Caco-2 (cell line): ENCODE measurements around the gene MYO6. TPM values are rescaled to one million over a fixed set of nuclear protein-coding genes. Genes with fewer than 3 reads are reported as not detected.

Experiments
- BruUV-seq: library from RNA; stranded (reverse); fragments of 400-500 nt; replicated peaks from 2 replicates; lab custom pipeline; 2021; lab: Mats Ljungman, UMichigan
- CTCF ChIA-PET: fragments of 300-600 bp; sonication (Branson Sonifier 250); formaldehyde crosslinking; loops from one replicate; lab custom pipeline; 2022; ENCODE audit warnings: antibody characterized with exemption; lab: Charles Lee
- POLR2A ChIA-PET: fragments of 300-600 bp; sonication (Branson Sonifier 250); formaldehyde crosslinking; loops from one replicate; lab custom pipeline; 2022; ENCODE audit warnings: antibody characterized with exemption; lab: Charles Lee
- DNase-seq, 2 experiments: peaks; one replicate each; pipeline versions ENCODE4 v3.0.0 to v3.0.0-alpha.2; 2020 to 2022
- H3K27me3 ChIP-seq: replicated peaks from 2 replicates; pipeline ENCODE4 v1.6.0; 2011; ENCODE audit warnings: low read length; ENCODE audit not compliant: control insufficient read depth, insufficient read depth
- H3K36me3 ChIP-seq: 2 replicates; pipeline ENCODE4 v1.5.1; 2011; ENCODE audit warnings: low read length; ENCODE audit not compliant: control insufficient read depth, insufficient read depth
- H3K4me1 ChIP-seq: fragments of 250-450 bp; sonication (Bioruptor Pico); 2 replicates; pipeline ENCODE4 v1.5.1; 2020; ENCODE audit warnings: mild to moderate bottlenecking
- H3K4me3 ChIP-seq: 2 replicates; pipeline ENCODE4 v1.5.1; 2011; ENCODE audit warnings: low read depth, mild to moderate bottlenecking, control low read depth, low read length
- H3K9me3 ChIP-seq: fragments of 250-450 bp; sonication (Bioruptor Pico); 2 replicates; pipeline ENCODE4 v1.5.1; 2020; ENCODE audit warnings: mild to moderate bottlenecking, moderate library complexity
- H3K27ac Mint-ChIP-seq: one replicate; pipeline ENCODE4 v1.8.0; 2022; ENCODE audit warnings: mixed read lengths; ENCODE audit not compliant: unreplicated experiment
- H3K27me3 Mint-ChIP-seq: one replicate; pipeline ENCODE4 v1.8.0; 2022; ENCODE audit warnings: mixed read lengths; ENCODE audit not compliant: insufficient read depth, unreplicated experiment
- H3K36me3 Mint-ChIP-seq: one replicate; pipeline ENCODE4 v1.8.0; 2022; ENCODE audit warnings: mild to moderate bottlenecking, mixed read lengths; ENCODE audit not compliant: insufficient read depth, unreplicated experiment
- H3K4me1 Mint-ChIP-seq: one replicate; pipeline ENCODE4 v1.8.0; 2022; ENCODE audit warnings: low read depth, mixed read lengths; ENCODE audit not compliant: unreplicated experiment
- H3K4me3 Mint-ChIP-seq: one replicate; pipeline ENCODE4 v1.8.0; 2022; ENCODE audit warnings: mild to moderate bottlenecking, moderate library complexity, mixed read lengths; ENCODE audit not compliant: unreplicated experiment
- H3K9me3 Mint-ChIP-seq: one replicate; pipeline ENCODE4 v1.8.0; 2022; ENCODE audit warnings: mixed read lengths; ENCODE audit not compliant: unreplicated experiment
- intact Hi-C: fragments of 100-400 bp; cut with micrococcal nuclease; formaldehyde crosslinking; loops from one replicate; pipeline ENCODE4 v1.10.0; 2022; ENCODE audit not compliant: unreplicated experiment
- total RNA-seq: library from RNA; stranded (reverse); gene quantifications from 2 replicates; pipeline ENCODE4 v1.2.3, GENCODE V29; 2022
- TF ChIP-seq, protein P1 (sequence below), 2 experiments: fragments of 200-600 bp in 1 of 2; IDR thresholded peaks; 1 replicate in 1 of 2; 2 replicates in 1 of 2; pipeline versions ENCODE4 v1.5.1 to v1.8.0; 2011 to 2022; ENCODE audit warnings: antibody characterized with exemption in 1 of 2, control low read depth in 1 of 2, inconsistent platforms in 1 of 2, low read depth in 1 of 2, low read length in 1 of 2, mild to moderate bottlenecking in 1 of 2, moderate library complexity in 1 of 2; ENCODE audit not compliant: insufficient read depth in 1 of 2, severe bottlenecking in 1 of 2, unreplicated experiment in 1 of 2

Gene MYO6
- total RNA-seq, 1 experiment from 2014 or later: 43.0 TPM

DNA sequence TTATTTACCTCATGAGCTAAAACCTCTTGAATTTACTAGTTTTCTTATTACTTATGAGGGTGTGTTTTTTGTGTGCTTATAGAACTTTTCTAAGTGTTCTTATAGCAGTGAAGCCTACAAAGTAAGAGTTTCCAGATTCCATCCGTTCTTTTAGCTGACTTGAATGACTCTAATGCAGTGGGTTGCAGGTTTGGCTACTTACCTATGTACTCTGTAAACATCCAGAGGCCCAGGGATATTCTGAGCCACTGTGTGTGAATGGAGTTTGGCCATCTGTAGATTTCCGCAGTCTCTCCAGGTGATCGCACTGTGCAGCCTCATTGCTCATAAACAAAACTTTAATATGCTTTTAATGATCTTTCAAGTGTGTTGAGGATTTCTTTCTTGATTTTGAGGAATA lies 157.8 kb downstream of the MYO6 start:
- Mint-ChIP-seq H3K36me3 (no peaks in the 10 kb centered on the region), H3K27me3 (no peaks in the 10 kb centered on the region), H3K27ac (no peak overlapping the region), H3K4me3 (no peak overlapping the region), H3K9me3 (no peaks in the 10 kb centered on the region), H3K4me1 (peaks cover 14% of the 10 kb centered on the region)
- ChIA-PET POLR2A (no interaction called here), CTCF (interaction anchor here (1.0 kb wide), 1 partner anchor 13 kb away, joined by 4 read pairs; no protein-coding TSS in a partner anchor)
- Histone ChIP-seq H3K36me3 (no peaks in the 10 kb centered on the region), H3K4me3 (no peak overlapping the region), H3K9me3 (no peaks in the 10 kb centered on the region), H3K27me3 (no peaks in the 10 kb centered on the region), H3K4me1 (0 out of 2 replicates have a peak, but pooled peaks cover 11% of the 10 kb centered on the region)
- DNase-seq: no peak
- no TSS peak for BruUV-seq
- intact Hi-C loops: no loop called here
- TF ChIP-seq, protein P1, sequence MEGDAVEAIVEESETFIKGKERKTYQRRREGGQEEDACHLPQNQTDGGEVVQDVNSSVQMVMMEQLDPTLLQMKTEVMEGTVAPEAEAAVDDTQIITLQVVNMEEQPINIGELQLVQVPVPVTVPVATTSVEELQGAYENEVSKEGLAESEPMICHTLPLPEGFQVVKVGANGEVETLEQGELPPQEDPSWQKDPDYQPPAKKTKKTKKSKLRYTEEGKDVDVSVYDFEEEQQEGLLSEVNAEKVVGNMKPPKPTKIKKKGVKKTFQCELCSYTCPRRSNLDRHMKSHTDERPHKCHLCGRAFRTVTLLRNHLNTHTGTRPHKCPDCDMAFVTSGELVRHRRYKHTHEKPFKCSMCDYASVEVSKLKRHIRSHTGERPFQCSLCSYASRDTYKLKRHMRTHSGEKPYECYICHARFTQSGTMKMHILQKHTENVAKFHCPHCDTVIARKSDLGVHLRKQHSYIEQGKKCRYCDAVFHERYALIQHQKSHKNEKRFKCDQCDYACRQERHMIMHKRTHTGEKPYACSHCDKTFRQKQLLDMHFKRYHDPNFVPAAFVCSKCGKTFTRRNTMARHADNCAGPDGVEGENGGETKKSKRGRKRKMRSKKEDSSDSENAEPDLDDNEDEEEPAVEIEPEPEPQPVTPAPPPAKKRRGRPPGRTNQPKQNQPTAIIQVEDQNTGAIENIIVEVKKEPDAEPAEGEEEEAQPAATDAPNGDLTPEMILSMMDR (IDR thresholded peaks at IDR 0.05; ENCODE audit: insufficient read depth in 1 of 2, low read depth in 1 of 2, low read length in 1 of 2, severe bottlenecking in 1 of 2, unreplicated experiment in 1 of 2): no peak

DNA sequence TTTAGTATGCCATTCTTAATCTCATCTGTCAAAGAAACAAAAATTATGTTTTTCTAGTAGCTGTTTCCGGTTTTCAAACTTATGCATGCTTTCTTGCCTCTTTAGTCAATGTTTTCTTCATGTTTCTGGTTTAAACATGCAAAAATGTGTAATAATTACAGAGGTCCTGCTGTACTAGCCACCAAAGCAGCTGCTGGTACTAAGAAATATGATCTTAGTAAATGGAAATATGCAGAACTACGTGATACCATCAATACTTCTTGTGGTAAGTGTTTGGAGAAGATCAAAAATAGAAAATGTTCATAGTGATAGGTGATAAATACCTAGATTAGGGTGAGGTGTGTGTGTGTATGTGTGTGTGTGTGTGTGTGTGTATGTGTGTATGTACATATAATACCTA lies 158.4 kb downstream of the MYO6 start:
- TF ChIP-seq, protein P1 (IDR thresholded peaks at IDR 0.05; ENCODE audit: insufficient read depth in 1 of 2, low read depth in 1 of 2, low read length in 1 of 2, severe bottlenecking in 1 of 2, unreplicated experiment in 1 of 2): no peak
- Mint-ChIP-seq H3K4me3 (no peak overlapping the region), H3K36me3 (no peaks in the 10 kb centered on the region), H3K9me3 (no peaks in the 10 kb centered on the region), H3K27ac (no peak overlapping the region), H3K27me3 (no peaks in the 10 kb centered on the region), H3K4me1 (peaks cover 14% of the 10 kb centered on the region)
- H3K4me1 ChIP-seq: 0 out of 2 replicates have a peak, but pooled peaks cover 11% of the 10 kb centered on the region
- DNase-seq: no peak
- no peak overlapping the region for H3K4me3 ChIP-seq
- ChIA-PET CTCF (no interaction called here), POLR2A (no interaction called here)
- H3K9me3 ChIP-seq: no peaks in the 10 kb centered on the region
- H3K27me3 ChIP-seq: no peaks in the 10 kb centered on the region
- no TSS peak for BruUV-seq
- intact Hi-C loops: no loop called here
- H3K36me3 ChIP-seq: no peaks in the 10 kb centered on the region

DNA sequence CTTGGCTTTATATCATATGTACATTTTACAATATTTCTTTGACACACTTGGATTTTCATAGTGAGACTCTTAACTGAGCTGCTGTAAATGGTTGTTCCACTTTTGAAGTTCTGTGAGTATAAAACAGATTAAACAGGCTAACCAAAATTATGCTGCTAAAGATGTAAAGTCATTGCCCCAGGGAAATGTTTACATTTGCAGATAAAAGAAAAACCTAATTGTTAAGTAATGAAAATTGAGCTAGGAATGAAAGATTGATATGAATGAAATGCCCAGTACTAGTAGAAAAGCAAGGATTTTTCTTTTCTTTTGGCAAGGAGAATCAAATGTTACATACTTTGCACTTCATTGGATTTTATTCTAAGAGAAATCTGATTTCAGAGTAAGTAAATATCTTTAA lies 164.0 kb downstream of the MYO6 start:
- Mint-ChIP-seq H3K27me3 (no peaks in the 10 kb centered on the region), H3K36me3 (no peaks in the 10 kb centered on the region), H3K9me3 (no peaks in the 10 kb centered on the region), H3K4me3 (no peak overlapping the region), H3K4me1 (no peaks in the 10 kb centered on the region), H3K27ac (no peak overlapping the region)
- Histone ChIP-seq H3K36me3 (no peaks in the 10 kb centered on the region), H3K4me1 (no peaks in the 10 kb centered on the region), H3K4me3 (no peak overlapping the region), H3K9me3 (no peaks in the 10 kb centered on the region), H3K27me3 (no peaks in the 10 kb centered on the region)
- no TSS peak for BruUV-seq
- intact Hi-C loops: no loop called here
- CTCF ChIA-PET: interaction anchor here (1.1 kb wide), 1 partner anchor 20 kb away, joined by 3 read pairs; no protein-coding TSS in a partner anchor
- no peak for DNase-seq
- TF ChIP-seq, protein P1 (IDR thresholded peaks at IDR 0.05; ENCODE audit: insufficient read depth in 1 of 2, low read depth in 1 of 2, low read length in 1 of 2, severe bottlenecking in 1 of 2, unreplicated experiment in 1 of 2): no peak
- POLR2A ChIA-PET: no interaction called here
